Head of caudate nucleus (tissue), 42 donors: ENCODE measurements around the gene MAD1L1.
A peak's percentile ranks its signal among the peaks of the same experiment; 100 is the strongest.
"Not testable (repeated sequence)": the region's sequence is repeated elsewhere in the genome, so short reads cannot be mapped to it uniquely, and the experiment has no call there.

Experiments
- DNase-seq, 42 donors: peaks; one replicate each; pipeline versions ENCODE4 v3.0.0 to v3.0.0-alpha.2; 2020 to 2021; ENCODE audit warnings: mixed read lengths in 7 of 42
- intact Hi-C: fragments of 100-400 bp; cut with DNase I; formaldehyde crosslinking; loops from one replicate; pipeline ENCODE4 v1.15.0; 2022

Gene MAD1L1

DNA sequence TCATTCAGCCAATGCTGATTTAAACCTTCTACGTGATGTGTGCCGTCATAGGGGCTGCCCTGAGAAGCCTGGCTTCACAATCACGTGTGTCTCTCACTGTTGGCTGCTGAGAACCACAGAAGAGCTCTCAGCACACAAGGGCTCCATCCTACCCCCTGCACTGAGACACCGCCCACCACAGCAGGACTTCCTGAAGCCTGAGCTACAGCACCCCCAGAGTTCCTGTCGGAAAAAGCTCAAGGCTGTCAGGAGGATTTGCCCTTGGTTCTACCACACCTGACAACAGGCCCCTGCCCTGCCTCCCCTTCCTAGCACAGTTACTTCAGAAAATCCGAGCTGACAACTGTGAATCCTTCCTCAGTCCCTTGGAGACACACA lies 191.9 kb downstream of the MAD1L1 start:
- intact Hi-C loops = no loop called here
- no peak for DNase-seq

GRCh38 chr7:2040201-2040892 lies 192.4 kb downstream of the MAD1L1 start:
- DNase-seq = peak in 2 of 42 donors; percentile 0 to 7
- intact Hi-C loops = no loop called here

GRCh38 chr7:2038931-2039728 lies 193.6 kb downstream of the MAD1L1 start:
- DNase-seq = peak in 1 of 42 donors; percentile 1
- intact Hi-C loops = no loop called here

DNA sequence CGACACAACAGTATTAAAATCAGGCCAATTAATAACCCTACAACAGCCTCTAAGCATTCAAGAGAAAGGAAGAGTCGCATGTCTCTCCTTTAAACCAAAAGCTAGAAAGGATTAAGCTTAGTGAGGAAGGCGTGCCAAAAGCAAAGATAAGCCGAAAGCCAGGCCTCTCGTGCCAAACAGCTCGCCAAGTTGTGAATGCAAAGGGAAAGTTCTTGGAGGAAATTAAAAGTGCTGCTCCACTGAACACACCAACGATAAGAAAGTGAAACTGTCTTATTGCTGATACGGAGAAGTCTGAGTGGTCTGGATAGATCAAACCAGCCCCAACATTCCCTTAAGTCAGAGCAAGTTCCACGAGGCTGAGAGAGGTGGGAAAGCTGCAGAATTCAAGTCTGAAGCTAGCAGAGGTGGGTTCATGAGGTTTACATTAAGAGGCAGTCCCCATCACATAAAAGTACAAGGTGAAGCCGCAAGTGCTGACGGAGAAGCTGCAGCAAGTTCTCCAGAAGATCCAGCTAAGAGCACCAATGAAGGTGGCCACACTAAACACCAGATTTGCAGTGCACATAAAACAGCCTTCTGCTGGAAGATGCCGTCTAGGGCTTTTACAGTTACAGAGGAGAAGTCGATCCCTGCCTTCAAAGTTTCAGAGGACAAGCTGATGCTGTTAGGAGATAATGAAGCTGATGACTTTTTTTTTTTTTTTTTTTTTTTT lies 194.8 kb downstream of the MAD1L1 start:
- intact Hi-C loops = no loop called here
- peak in 1 of 42 donors; percentile 1 for DNase-seq

- peak in 2 of 42 donors; percentile 1 for DNase-seq
- intact Hi-C loops = no loop called here
Measured at GRCh38 chr7:2037301-2037807, 195.4 kb downstream of the MAD1L1 start.

GRCh38 chr7:2036786-2037185 lies 196.0 kb downstream of the MAD1L1 start:
- intact Hi-C loops = no loop called here
- DNase-seq = peak in 2 of 42 donors; percentile 1 to 11

DNA sequence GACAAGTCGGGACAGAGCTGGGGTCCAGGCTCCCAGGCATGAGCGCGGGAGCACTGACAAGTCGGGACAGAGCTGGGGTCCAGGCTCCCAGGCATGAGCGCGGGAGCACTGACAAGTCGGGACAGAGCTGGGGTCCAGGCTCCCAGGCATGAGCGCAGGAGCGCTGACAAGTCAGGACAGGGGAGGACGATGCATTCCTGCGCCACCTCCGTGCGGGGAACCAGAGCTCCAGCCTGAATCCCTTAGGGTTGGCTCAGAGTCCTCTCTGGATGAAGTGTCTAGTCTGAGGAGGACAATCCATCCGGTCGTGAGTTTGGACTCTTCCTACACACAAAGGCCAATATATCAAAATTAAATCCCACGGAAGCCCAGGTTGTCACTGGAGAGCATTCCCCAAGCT lies 196.5 kb downstream of the MAD1L1 start:
- DNase-seq, intact Hi-C loops: not testable (repeated sequence)

GRCh38 chr7:2034291-2035201 lies 198.2 kb downstream of the MAD1L1 start:
- intact Hi-C loops = no loop called here
- peak in 3 of 42 donors; percentile 1 to 10 (median 8) for DNase-seq

DNA sequence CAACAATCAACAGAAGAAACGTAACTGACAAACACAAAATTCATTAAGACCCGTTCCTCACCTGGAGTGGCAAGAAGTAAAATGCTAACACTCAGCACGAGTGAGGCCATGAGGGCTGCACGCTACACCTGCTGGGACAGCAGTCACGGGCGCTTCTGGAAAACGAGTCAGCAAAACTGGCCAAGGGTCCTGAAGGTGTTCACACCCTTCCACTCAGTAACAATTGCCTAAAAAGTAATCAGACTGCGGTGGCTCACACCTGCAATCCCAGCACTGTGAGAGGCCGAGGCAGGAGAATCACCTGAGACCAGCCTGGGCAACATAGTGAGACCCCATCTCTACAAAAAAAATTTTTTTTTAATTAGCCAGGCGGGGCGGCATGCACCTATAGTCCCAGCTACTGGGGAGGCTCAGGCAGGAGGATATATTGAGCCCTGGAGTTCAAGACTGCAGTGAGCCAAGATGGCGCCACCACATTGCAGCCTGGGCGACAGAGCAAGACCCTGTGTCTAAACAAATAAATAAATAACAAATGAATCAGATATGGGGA lies 199.1 kb downstream of the MAD1L1 start:
- peak in 3 of 42 donors; percentile 2 to 9 (median 7) for DNase-seq
- intact Hi-C loops = no loop called here

DNA sequence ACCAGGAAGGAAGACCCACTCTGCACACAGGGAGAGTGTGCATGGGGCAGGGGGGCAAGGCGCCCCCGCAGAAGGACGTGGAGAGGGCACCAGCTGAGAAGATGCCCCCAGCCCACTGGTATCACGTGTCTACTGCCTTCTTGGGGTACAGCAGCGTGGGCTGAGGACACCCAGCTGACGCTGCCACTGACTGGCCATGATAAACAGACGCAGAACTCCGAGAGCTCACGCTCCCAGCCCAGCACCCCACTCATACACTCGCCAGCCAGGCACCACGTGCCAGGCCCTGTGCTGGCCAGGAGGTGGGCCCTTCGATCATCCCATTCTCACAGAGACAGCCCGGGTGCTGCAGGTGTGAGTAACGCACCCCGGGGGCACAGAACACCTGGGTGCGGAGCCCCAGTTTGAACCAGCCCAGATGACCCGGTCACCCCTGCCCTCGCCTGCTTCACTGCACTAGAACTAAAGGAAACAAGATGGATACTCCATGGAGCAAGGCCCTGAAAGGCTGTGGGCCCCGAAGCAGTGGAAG lies 199.8 kb downstream of the MAD1L1 start:
- DNase-seq = peak in 1 of 42 donors; percentile 4
- intact Hi-C loops = no loop called here

- peak in 3 of 42 donors; percentile 21 to 56 (median 30) for DNase-seq
- intact Hi-C loops = no loop called here
Measured at GRCh38 chr7:2032030-2032875, 200.5 kb downstream of the MAD1L1 start.

DNA sequence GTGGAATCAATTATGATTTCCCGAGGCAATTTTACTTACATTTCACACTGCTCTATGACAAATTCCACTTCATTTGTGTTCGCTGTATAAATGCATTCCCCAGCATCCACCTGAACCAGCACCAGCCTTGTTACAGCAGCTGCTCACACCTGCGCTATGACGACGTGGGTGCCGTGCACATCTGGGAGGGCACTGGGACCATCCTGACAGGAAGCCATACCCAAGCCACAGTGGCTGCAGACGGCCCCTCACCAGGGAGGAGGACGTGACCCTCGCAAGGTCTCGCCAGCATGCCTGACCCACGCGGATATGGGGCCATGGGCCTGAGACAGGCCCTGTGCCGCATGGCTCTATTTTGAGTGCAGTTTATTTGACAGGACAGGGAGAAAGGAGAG lies 201.3 kb downstream of the MAD1L1 start:
- intact Hi-C loops = no loop called here
- no peak for DNase-seq

DNA sequence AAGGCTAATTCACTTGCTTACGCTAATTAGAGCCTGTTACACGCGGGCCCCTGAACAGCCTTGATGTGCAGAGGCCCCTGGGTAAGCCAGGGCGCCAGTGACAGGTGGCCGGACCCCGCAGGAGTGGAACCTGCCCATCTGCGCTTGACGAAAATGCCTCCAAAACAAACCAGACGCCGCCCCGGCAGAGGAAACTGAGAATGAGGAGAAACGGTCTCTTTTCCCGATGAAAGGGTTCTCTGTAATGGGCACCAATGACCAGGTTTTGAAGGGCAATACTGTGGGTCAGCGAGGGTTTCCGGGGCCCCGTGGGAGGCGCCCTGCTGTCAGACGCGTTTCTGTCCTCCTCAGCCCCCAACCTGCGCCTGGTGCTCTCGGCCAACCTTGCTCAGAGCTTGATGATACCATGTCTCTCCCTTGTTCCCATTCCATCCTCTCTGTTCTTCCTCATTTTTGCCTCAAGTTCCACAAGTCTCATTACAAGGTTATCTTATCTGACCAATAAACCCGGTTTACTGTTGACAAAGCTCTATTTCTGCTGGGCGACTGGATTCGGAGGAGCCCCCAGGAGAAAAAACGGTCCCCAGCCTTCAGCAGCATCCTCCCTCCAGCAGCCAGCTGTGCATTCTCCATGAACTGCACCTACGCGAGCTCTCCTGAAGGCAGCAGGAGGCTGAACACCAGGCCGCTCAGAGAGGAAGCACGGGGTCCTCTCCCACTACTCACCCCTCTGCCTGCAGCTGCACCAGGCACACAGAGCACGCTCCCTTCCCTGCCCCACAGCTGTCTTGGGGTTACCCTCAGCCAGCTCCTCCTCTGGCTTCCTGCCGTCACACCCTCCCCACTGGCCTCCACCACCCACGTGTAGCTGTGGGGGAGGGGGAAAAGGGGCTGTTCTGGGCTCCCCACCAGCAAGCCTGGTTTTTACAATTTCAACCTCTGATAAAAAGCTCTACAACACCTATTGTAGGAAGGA lies 202.0 kb downstream of the MAD1L1 start:
- intact Hi-C loops = no loop called here

GRCh38 chr7:2029936-2030335 lies 202.8 kb downstream of the MAD1L1 start:
- peak in 1 of 42 donors; percentile 8 for DNase-seq

More for the DNA sequence above, 202.0 kb downstream of the MAD1L1 start:
- DNase-seq = no peak

DNA sequence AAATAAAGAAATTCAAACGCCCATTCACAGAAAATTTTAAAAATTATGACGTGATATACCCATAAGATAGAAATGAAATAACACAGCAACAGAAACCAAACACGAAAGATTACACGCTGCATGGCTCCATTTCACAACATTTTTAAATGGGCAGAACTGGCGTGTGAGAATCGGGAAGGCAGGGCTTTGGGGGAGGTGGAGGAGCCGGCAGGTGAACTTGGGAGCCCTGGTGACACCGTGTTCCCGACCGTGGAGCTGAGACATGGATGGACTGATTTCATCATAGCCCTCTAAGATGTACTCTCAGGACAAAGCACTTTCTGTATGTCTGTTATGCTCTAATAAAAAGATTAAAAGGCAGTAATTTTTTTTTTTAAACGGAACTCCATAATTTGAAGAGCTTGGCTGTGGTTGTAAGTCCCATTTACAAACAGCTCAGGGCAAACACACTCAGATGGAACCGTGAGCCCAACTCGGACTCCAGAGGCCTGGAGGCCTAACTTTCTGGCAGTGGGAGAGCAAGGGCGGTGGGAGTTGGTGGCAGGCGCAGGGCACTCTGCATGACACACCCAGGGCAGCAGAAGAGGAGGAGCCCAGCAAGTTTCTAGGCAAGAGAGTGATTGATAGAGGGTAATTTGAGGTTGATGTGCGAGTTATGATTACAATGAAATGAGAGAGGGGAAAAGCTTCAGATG lies 203.4 kb downstream of the MAD1L1 start:
- intact Hi-C loops = no loop called here
- DNase-seq = peak in 1 of 42 donors; percentile 6

More at GRCh38 chr7:2029936-2030335, 202.8 kb downstream of the MAD1L1 start:
- intact Hi-C loops = no loop called here
